Measurements from ENCODE around the gene DNMT1. TPM values are rescaled to one million over a fixed set of nuclear protein-coding genes. Genes with fewer than 3 reads are reported as not detected.

DNMT1 gene
- total and polyA plus RNA-seq, 2 donors (not counting 1 experiment from before 2014, with no cell fraction given): 53.0 to 119 TPM

DNA sequence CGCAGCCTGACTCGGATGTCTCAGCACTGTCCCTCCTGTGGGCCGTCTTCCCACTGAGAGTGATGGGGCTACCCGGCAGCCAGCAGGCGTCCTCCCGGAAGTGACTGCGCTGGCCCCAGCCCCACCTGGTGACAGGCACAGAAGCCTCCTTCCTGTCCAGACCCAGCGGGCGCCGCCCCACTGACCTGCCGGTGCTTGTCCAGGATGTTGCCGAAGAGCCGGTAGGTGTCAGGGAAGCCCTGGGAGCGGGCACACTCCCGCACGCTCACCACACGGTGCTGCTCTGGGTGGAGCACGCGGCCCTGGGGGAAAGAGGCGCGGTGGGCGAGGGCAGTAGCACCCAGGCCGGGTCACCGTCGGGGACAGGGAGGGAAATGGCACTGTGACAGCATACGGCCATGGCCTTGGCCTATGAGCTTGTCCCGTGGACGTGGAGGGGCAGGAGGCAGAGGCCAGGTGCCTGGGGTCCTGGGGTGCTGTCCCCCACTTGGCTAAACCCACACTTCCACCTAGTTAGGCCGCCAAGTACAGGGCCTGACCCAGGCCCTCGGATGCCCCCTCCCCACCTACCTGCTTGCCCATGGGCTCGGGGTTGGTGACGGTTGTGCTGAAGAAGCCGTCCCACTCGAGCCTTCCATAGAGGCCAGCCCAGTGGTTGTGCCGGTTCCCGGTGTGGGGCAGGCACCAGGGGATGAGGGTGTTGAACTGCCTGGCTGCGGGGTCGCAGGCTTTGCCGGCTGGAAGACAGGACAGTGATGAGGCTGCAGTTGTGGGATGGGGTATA lies 59.0 kb downstream of the DNMT1 start:
- ATAC-seq (ENCODE audit: low read depth) (no peak), DNase-seq (no peak)
- Histone ChIP-seq H3K9ac (ENCODE audit: low read length) (no peak overlapping the region), H3K4me2 (replicated peaks; ENCODE audit: low read depth, low read length, poor library complexity, severe bottlenecking) (no peak overlapping the region), H3K4me1 (ENCODE audit: control insufficient read depth in 2 of 2, insufficient read depth in 2 of 2, low read length in 2 of 2) (no peaks in the 10 kb centered on the region), H3K27me3 (replicated peaks in 1 of 4; ENCODE audit: control extremely low read depth in 1 of 4, control insufficient read depth in 3 of 4, insufficient read depth in 4 of 4, low read length in 3 of 4) (no peaks in the 10 kb centered on the region), H3K4me3 (ENCODE audit: control extremely low read depth in 1 of 5, extremely low read depth in 1 of 5, insufficient read depth in 1 of 5, low read depth in 2 of 5, low read length in 4 of 5) (no peak overlapping the region), H3K27ac (ENCODE audit: low read length in 2 of 2) (no peak overlapping the region), H2AFZ (ENCODE audit: insufficient read depth, low read depth, low read length, poor library complexity, severe bottlenecking) (no peak overlapping the region), H3K36me3 (replicated peaks in 1 of 2; ENCODE audit: control extremely low read depth in 1 of 2, control insufficient read depth in 1 of 2, extremely low read depth in 1 of 2, insufficient read depth in 2 of 2, low read length in 1 of 2) (peaks cover 0 to 70% of the 10 kb centered on the region in 2 experiments), H4K20me1 (ENCODE audit: control insufficient read depth, insufficient read depth, low read length, poor library complexity, severe bottlenecking) (no peaks in the 10 kb centered on the region), H3K9me3 (ENCODE audit: control extremely low read depth in 1 of 3, control insufficient read depth in 2 of 3, insufficient read depth in 1 of 3, low read length in 2 of 3) (peaks cover 0 to 6% (median 0%) of the 10 kb centered on the region in 3 donors), H3K79me2 (ENCODE audit: control insufficient read depth, insufficient read depth, low read length) (no peaks in the 10 kb centered on the region)
- H3K9me3 Mint-ChIP-seq (ENCODE audit: insufficient read depth): no peaks in the 10 kb centered on the region
- H3K4me3 Mint-ChIP-seq: no peak overlapping the region
- POLR2A ChIA-PET: no interaction called here
- CTCF ChIA-PET: interaction anchor here (0.5 kb wide), 1 partner anchor 75 kb away, joined by 3 read pairs; no protein-coding TSS in a partner anchor
- intact Hi-C loops (cut with micrococcal nuclease): no loop called here
- no peaks in the 10 kb centered on the region for H3K4me1 Mint-ChIP-seq
- TF ChIP-seq EZH2 (IDR thresholded peaks at IDR 0.05; ENCODE audit: borderline replicate concordance, insufficient read depth, low read depth, low read length, poor library complexity, severe bottlenecking): no peak
- TF ChIP-seq, protein P1, sequence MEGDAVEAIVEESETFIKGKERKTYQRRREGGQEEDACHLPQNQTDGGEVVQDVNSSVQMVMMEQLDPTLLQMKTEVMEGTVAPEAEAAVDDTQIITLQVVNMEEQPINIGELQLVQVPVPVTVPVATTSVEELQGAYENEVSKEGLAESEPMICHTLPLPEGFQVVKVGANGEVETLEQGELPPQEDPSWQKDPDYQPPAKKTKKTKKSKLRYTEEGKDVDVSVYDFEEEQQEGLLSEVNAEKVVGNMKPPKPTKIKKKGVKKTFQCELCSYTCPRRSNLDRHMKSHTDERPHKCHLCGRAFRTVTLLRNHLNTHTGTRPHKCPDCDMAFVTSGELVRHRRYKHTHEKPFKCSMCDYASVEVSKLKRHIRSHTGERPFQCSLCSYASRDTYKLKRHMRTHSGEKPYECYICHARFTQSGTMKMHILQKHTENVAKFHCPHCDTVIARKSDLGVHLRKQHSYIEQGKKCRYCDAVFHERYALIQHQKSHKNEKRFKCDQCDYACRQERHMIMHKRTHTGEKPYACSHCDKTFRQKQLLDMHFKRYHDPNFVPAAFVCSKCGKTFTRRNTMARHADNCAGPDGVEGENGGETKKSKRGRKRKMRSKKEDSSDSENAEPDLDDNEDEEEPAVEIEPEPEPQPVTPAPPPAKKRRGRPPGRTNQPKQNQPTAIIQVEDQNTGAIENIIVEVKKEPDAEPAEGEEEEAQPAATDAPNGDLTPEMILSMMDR (IDR thresholded peaks at IDR 0.05): no peak
- no peak overlapping the region for H3K27ac Mint-ChIP-seq
- WGBS (ENCODE audit: insufficient coverage): 99% methylated on average over 38 of the region's 39 CpGs
- H3K27me3 Mint-ChIP-seq: no peaks in the 10 kb centered on the region

DNA sequence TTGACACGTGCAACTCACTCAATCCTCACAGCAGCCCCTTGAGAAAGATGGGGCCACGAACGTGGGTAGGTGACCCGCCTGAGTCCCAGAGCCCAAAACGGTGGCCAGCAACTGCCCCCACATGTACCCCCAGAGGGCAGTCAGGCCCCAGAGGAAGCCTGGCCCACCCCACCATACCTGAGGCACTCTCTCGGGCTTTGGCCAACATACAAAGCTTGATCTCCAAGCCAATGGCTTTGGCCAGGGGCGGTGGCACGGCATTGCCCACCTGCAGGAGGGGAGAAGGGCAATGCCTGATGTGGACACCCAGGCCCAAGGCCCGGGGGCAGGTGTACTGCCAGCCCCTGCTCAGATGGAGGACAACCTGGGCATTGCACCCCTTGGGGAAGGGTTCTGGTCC lies 60.7 kb downstream of the DNMT1 start:
- no peaks in the 10 kb centered on the region for H3K27me3 Mint-ChIP-seq
- Histone ChIP-seq H3K36me3 (replicated peaks in 1 of 2; ENCODE audit: control extremely low read depth in 1 of 2, control insufficient read depth in 1 of 2, extremely low read depth in 1 of 2, insufficient read depth in 2 of 2, low read length in 1 of 2) (peaks cover 0 to 54% of the 10 kb centered on the region in 2 experiments), H3K79me2 (ENCODE audit: control insufficient read depth, insufficient read depth, low read length) (no peaks in the 10 kb centered on the region), H3K4me3 (ENCODE audit: control extremely low read depth in 1 of 5, extremely low read depth in 1 of 5, insufficient read depth in 1 of 5, low read depth in 2 of 5, low read length in 4 of 5) (no peak overlapping the region), H3K9ac (ENCODE audit: low read length) (no peak overlapping the region), H3K4me2 (replicated peaks; ENCODE audit: low read depth, low read length, poor library complexity, severe bottlenecking) (no peak overlapping the region), H4K20me1 (ENCODE audit: control insufficient read depth, insufficient read depth, low read length, poor library complexity, severe bottlenecking) (no peaks in the 10 kb centered on the region), H3K4me1 (ENCODE audit: control insufficient read depth in 2 of 2, insufficient read depth in 2 of 2, low read length in 2 of 2) (no peaks in the 10 kb centered on the region), H2AFZ (ENCODE audit: insufficient read depth, low read depth, low read length, poor library complexity, severe bottlenecking) (no peak overlapping the region), H3K27me3 (replicated peaks in 1 of 4; ENCODE audit: control extremely low read depth in 1 of 4, control insufficient read depth in 3 of 4, insufficient read depth in 4 of 4, low read length in 3 of 4) (no peaks in the 10 kb centered on the region), H3K27ac (ENCODE audit: low read length in 2 of 2) (no peak overlapping the region), H3K9me3 (ENCODE audit: control extremely low read depth in 1 of 3, control insufficient read depth in 2 of 3, insufficient read depth in 1 of 3, low read length in 2 of 3) (peaks cover 0 to 6% (median 0%) of the 10 kb centered on the region in 3 donors)
- ChIA-PET CTCF (interaction anchor here (1.1 to 1.7 kb wide), 2 partner anchors 37 to 202 kb away, joined by 3 to 5 read pairs; no protein-coding TSS in a partner anchor), POLR2A (no interaction called here)
- TF ChIP-seq, protein P1 (IDR thresholded peaks at IDR 0.05): no peak
- TF ChIP-seq EZH2 (IDR thresholded peaks at IDR 0.05; ENCODE audit: borderline replicate concordance, insufficient read depth, low read depth, low read length, poor library complexity, severe bottlenecking): no peak
- DNase-seq (no peak), ATAC-seq (ENCODE audit: low read depth) (no peak)
- H3K4me1 Mint-ChIP-seq: no peaks in the 10 kb centered on the region
- WGBS (ENCODE audit: insufficient coverage): 92% methylated on average over 5 of the region's 9 CpGs
- H3K27ac Mint-ChIP-seq: no peak overlapping the region
- no peaks in the 10 kb centered on the region for H3K9me3 Mint-ChIP-seq (ENCODE audit: insufficient read depth)
- H3K4me3 Mint-ChIP-seq: no peak overlapping the region
- intact Hi-C loops (cut with micrococcal nuclease): no loop called here
